NCI-H748 treated with DMSO at 0.1 percent for 48 hours (cell line): Measurements from ENCODE around the gene ITSN1.
"Not testable (repeated sequence)": the region's sequence is repeated elsewhere in the genome, so short reads cannot be mapped to it uniquely, and the experiment has no call there.

Experiments used
- DNase-seq: peaks from one replicate; lab custom pipeline; 2025; lab: John Stamatoyannopoulos, UW

The ITSN1 gene

GRCh38 chr21:33863191-33863590 lies 220.9 kb downstream of the ITSN1 start:
- not testable (repeated sequence) for DNase-seq

- DNase-seq = no peak
Observed at GRCh38 chr21:33864150-33864549, 221.8 kb downstream of the ITSN1 start.

GRCh38 chr21:33865176-33865575 lies 222.9 kb downstream of the ITSN1 start:
- no peak for DNase-seq

DNA sequence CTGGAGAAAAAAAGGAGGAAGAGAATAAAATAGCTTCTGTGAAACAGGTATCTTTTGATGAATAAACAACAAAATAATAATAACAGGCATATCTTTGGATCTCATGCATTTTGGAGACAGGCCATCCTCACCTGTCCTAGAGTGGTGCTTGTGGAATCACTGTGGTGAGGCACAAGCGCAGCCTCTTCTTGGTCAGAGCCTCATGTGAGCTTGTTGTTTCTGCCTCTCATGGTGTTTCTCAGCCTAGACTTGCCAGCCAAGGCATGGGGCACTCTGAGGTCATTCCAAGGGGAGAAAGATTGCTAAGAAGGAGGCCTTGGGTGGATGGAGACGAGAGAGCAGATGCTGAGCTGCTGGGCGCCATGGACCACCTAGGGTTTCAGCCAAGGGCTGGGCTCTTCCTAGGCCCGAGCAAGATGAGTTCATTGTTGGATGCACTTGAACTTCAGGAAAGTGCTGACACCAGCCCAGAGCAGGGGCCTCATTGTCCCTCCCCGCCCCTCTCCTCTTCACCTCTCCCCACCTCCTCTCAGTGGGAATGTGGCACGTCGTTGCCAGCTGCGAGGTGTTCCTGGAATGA lies 223.8 kb downstream of the ITSN1 start:
- DNase-seq = no peak

DNA sequence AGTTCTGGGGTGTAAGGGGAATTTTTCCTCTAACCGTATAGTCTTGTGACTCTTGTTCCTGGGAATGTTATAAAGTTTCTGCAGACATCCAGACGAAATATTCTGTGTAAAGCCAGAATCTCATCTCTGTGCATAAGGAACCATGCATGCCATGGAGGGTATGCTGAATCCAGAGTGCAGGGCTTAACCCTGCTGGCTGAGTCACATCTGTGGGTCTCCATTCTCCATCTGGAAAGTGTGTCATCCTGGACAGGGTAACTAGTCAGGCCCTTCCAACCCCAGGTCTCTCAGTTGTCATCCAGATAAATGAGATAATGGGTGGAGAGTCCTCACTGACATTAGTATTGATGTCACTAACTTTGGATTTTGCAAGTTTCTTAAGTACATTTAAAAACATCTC lies 224.5 kb downstream of the ITSN1 start:
- DNase-seq = no peak

DNA sequence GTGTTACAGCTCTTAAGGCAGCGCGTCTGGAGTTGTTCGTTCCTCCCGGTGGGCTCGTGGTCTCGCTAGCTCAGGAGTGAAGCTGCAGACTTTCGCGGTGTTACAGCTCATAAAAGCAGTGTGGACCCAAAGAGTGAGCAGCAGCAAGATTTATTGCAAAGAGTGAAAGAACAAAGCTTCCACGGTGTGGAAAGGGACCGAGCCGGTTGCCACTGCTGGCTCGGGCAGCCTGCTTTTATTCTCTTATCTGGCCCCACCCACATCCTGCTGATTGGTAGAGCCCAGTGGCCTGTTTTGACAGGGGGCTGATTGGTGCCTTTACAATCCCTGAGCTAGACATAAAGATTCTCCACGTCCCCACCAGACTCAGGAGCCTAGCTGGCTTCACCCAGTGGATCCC lies 225.6 kb downstream of the ITSN1 start:
- DNase-seq = not testable (repeated sequence)

- no peak for DNase-seq
Observed at GRCh38 chr21:33869873-33870272, 227.6 kb downstream of the ITSN1 start.

DNA sequence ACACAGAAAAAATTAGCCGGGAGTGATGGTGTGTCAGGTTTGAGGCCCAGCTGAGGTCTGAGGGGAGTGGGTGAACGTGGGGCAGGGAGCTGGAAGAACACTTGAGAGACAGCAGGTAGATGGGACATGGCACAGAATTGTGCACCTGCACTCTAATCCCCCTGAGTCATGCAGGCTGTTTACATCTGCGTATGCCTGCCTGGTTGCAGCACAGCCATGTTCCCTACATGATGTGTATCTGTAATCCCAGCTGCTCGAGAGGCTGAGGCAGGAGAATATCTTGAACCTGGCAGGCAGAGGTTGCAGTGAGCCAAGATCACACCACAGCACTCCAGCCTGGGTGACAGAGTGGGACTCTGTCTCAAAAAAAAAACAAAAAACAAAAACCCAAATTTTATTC lies 228.5 kb downstream of the ITSN1 start:
- DNase-seq = no peak

GRCh38 chr21:33871171-33871570 lies 228.9 kb downstream of the ITSN1 start:
- DNase-seq = no peak

- DNase-seq = no peak
Observed at GRCh38 chr21:33872881-33873515, 230.7 kb downstream of the ITSN1 start.

DNA sequence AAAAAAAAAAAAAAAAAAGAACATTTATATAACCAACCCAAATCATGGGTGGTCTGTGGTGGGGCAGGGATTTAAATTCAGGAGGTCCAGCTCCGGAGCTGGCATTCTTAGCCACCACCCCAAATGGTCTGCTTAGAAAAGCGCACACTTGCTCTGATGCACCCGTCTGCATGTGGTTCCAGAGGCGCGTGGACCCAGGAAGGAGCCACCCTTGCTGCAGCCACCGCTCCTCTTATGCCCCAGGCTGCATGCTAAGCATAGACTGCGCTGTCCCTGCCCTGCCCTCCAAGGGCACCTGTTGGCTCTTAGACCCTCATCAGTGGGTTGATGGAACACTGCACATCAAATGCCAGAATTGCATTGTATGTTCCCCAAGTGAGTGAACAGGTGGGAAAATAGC lies 231.9 kb downstream of the ITSN1 start:
- no peak for DNase-seq

DNA sequence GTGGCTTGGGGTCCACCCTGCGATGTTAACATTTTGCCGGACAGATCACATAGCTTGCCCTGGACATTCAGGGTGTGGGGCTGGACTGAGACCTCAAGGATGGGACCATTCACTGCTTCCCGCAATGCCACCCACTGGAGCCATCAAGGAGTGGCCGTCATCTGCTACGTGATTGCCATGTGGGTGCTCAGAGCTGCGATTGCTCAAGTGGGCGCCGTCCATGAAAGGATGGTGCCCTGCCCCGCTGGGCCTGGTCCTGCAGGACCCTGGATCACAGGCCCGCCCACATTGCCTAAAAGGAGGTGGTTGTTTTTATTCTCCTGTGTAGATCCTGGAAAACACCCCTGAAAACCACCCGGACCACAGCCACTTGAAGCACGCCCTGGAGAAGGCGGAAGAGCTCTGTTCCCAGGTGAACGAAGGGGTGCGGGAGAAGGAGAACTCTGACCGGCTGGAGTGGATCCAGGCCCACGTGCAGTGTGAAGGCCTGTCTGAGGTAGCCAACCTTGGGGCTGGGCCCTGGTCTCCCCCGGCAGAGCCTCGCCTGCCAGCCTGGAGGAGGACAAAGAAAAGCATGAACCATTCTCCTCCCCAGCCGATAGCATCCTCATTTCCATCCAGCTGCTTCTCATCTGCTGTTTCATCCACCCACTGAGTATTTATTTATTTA lies 232.9 kb downstream of the ITSN1 start:
- no peak for DNase-seq

- no peak for DNase-seq
Observed at GRCh38 chr21:33878824-33879223, 236.5 kb downstream of the ITSN1 start.

GRCh38 chr21:33880626-33881025 lies 238.3 kb downstream of the ITSN1 start:
- no peak for DNase-seq

DNA sequence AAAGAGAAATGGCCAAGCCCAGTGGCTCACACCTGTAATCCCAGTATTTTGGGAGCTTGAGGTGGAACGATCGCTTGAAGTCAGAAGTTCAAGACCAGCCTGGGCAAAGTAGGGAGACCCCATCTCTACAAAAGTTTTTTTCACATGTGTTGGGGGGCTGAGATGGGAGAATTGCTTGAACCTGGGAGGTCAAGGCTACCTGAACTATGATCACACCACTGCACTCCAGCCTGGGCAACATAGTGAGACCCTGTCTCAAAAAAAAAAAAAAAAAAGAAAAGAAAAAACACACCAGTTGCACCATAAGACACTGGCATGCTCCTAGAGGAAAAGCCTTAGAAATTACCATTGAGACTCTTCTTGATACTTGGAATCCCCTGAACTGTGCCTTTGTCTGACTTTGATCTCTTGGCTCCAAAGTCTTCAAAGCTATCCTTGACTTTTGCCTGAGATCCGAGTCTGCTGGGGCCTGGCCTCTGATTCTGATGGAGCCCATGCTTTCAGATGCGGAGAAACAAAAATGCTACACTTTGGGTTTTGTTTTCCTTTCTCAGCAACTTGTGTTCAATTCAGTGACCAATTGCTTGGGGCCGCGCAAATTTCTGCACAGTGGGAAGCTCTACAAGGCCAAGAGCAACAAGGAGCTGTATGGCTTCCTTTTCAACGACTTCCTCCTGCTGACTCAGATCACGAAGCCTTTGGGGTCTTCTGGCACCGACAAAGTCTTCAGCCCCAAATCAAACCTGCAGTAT lies 239.6 kb downstream of the ITSN1 start:
- DNase-seq = no peak

GRCh38 chr21:33883118-33883517 lies 240.8 kb downstream of the ITSN1 start:
- no peak for DNase-seq

DNA sequence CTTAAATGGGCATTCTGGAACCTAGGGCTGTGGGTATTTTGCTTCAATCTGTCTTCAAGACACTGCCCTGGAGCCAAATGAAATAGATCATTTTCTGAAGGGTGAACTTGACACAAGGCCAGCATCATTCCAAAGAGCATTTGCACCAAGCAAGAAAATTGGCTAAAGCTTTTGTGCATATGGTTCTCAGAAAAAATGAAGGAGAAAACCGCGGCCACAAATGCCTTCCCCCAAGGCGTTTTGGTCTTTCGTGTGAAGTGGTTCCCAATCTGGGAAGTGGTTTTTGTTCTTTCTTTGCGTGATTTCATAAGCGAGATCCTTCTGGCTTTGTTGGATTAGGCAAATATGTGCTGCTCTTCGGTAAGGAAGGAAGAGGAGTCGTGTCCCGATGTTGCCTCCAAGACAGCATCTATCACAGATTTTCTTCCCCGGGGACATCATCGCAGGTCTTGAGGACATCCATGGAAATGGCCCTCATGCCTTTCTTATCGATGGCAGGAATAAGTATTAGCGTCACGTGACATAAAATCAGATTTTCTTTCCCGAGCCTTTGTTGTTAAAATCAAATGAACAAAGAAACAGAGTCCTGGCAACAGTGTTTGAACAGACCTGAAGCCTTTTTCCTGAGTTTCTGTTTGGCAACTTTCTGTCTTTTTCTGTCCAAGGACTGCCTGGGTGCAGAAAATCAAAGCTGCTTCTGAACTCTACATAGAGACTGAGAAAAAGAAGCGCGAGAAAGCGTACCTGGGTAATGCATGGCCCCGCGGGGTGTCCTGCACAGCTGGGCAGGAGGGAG lies 242.3 kb downstream of the ITSN1 start:
- DNase-seq = no peak

- no peak for DNase-seq
Observed at GRCh38 chr21:33885172-33885514, 242.8 kb downstream of the ITSN1 start.

DNA sequence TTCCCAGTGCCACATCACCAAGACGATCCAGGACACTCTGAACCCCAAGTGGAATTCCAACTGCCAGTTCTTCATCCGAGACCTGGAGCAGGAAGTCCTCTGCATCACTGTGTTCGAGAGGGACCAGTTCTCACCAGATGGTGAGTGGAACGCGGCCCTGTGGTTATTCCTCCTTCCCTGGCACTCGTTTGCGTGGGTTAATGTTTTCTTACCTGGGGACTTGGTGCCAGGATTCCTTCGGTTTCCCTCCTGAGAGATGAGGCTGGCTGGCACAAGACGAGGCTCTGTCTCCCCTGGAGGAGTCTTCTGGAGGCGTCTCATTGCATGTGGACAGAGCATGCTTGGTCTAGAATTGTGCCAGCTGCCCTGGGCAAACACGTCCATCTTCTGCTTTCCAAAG lies 244.0 kb downstream of the ITSN1 start:
- no peak for DNase-seq

GRCh38 chr21:33890187-33890586 lies 247.9 kb downstream of the ITSN1 start:
- DNase-seq = no peak

- DNase-seq = no peak
Observed at GRCh38 chr21:33892853-33893252, 250.6 kb downstream of the ITSN1 start.

- no peak for DNase-seq
Observed at GRCh38 chr21:33893917-33894316, 251.6 kb downstream of the ITSN1 start.
